Ascending aorta (tissue), 2 donors: ENCODE measurements around the gene TRABD2B. TPM values are rescaled to one million over a fixed set of nuclear protein-coding genes. Genes with fewer than 3 reads are reported as not detected.

Source experiments
- DNase-seq, 2 donors: peaks; one replicate each; pipeline ENCODE4 v3.0.0-alpha.2; 2019; ENCODE audit warnings: low spot score in 2 of 2
- H3K27ac ChIP-seq, 2 donors: fragments of 200-600 bp; sonication (generic); one replicate each; pipeline ENCODE4 v1.5.1; 2016 to 2017; ENCODE audit warnings: mild to moderate bottlenecking in 1 of 2
- H3K27me3 ChIP-seq: fragments of 200-600 bp; sonication (generic); one replicate; pipeline ENCODE4 v1.5.1; 2017
- H3K36me3 ChIP-seq, 2 donors: fragments of 200-600 bp; sonication (generic); one replicate each; pipeline ENCODE4 v1.5.1; 2016
- H3K4me1 ChIP-seq, 2 donors: fragments of 200-600 bp; sonication (generic); one replicate each; pipeline ENCODE4 v1.5.1; 2016 to 2017; ENCODE audit warnings: mild to moderate bottlenecking in 1 of 2
- H3K4me3 ChIP-seq, 2 donors: fragments of 200-600 bp; sonication (generic); one replicate each; pipeline ENCODE4 v1.5.1; 2016 to 2017; ENCODE audit warnings: mild to moderate bottlenecking in 1 of 2
- H3K9me3 ChIP-seq, 2 donors: fragments of 200-600 bp; sonication (generic); one replicate each; pipeline ENCODE4 v1.5.1; 2016
- intact Hi-C: fragments of 100-400 bp; cut with DNase I; formaldehyde crosslinking; loops from one replicate; pipeline ENCODE4 v1.15.1; 2023
- total RNA-seq: library from RNA; depleted of rRNA; stranded (reverse); fragments of >200 nt; gene quantifications from one replicate; pipeline ENCODE4 v1.1.0, GENCODE V29; 2016
- TF ChIP-seq, protein P1 (sequence below), 3 experiments: fragments of 200-600 bp in 2 of 3; fragments of 450-650 bp in 1 of 3; sonication (generic) in 2 of 3; IDR thresholded peaks; one replicate each; pipeline ENCODE4 v1.5.1; 2016 to 2019; ENCODE audit warnings: antibody characterized with exemption in 3 of 3, mild to moderate bottlenecking in 1 of 3, moderate library complexity in 1 of 3

TRABD2B gene
- total RNA-seq, 1 donor from 2014 or later: 7.9 TPM

DNA sequence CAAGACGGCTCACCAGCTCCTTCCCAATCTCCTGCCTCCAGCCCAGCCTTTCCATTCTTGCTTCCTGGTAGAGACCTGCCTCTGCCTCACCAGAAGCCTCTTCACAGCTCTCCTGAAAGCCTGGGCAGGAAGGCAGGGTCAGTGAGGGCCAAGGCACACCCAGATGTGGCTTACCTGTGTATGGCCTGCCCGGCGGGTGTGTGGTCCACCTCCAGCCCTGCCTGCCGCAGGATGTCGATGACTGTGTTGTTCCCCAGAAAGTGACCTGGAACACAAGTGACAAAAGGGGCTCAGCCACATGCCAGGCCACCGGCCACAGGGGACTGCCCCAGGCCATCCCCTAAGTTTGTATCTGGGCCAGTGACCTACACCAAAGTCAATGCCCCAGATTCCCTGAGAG is 218.9 kb downstream of the TRABD2B start:
- H3K27ac ChIP-seq: no peak overlapping the region
- intact Hi-C loops: no loop called here

DNA sequence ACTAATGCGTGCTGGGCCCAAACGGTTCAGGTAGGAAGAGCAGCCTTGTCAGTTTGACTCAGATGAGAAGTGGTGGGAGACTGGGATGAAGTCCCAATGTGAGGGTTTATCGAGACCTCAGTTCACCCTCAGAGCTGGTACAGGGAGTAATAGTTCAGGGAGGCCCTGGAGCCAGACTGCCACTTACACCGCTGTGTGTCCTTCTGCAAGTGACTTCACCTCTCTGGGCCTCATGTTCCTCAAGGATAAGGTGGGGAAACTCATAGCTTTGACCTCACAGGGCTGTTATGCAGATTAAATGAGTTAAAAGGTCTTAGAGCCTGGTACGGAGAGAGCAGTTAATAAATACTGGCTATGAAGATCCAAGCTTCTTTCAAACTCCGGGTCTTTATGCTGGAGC is 219.9 kb downstream of the TRABD2B start:
- H3K27ac ChIP-seq: no peak overlapping the region
- H3K4me3 ChIP-seq: no peak overlapping the region
- intact Hi-C loops: no loop called here
- no peaks in the 10 kb centered on the region for H3K27me3 ChIP-seq
- TF ChIP-seq, protein P1, sequence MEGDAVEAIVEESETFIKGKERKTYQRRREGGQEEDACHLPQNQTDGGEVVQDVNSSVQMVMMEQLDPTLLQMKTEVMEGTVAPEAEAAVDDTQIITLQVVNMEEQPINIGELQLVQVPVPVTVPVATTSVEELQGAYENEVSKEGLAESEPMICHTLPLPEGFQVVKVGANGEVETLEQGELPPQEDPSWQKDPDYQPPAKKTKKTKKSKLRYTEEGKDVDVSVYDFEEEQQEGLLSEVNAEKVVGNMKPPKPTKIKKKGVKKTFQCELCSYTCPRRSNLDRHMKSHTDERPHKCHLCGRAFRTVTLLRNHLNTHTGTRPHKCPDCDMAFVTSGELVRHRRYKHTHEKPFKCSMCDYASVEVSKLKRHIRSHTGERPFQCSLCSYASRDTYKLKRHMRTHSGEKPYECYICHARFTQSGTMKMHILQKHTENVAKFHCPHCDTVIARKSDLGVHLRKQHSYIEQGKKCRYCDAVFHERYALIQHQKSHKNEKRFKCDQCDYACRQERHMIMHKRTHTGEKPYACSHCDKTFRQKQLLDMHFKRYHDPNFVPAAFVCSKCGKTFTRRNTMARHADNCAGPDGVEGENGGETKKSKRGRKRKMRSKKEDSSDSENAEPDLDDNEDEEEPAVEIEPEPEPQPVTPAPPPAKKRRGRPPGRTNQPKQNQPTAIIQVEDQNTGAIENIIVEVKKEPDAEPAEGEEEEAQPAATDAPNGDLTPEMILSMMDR (IDR thresholded peaks at IDR 0.05): no peak
- peaks cover 0 to 3% of the 10 kb centered on the region in 2 donors for H3K36me3 ChIP-seq
- H3K9me3 ChIP-seq: no peaks in the 10 kb centered on the region
- DNase-seq: no peak
- H3K4me1 ChIP-seq: peaks cover 3 to 16% of the 10 kb centered on the region in 2 donors

More for the DNA sequence above, 218.9 kb downstream of the TRABD2B start:
- peaks cover 0 to 3% of the 10 kb centered on the region in 2 donors for H3K36me3 ChIP-seq
- no peak overlapping the region for H3K4me3 ChIP-seq
- TF ChIP-seq, protein P1 (IDR thresholded peaks at IDR 0.05): no peak
- H3K9me3 ChIP-seq: no peaks in the 10 kb centered on the region
- DNase-seq: no peak
- peaks cover 7 to 20% of the 10 kb centered on the region in 2 donors for H3K4me1 ChIP-seq
- no peaks in the 10 kb centered on the region for H3K27me3 ChIP-seq

DNA sequence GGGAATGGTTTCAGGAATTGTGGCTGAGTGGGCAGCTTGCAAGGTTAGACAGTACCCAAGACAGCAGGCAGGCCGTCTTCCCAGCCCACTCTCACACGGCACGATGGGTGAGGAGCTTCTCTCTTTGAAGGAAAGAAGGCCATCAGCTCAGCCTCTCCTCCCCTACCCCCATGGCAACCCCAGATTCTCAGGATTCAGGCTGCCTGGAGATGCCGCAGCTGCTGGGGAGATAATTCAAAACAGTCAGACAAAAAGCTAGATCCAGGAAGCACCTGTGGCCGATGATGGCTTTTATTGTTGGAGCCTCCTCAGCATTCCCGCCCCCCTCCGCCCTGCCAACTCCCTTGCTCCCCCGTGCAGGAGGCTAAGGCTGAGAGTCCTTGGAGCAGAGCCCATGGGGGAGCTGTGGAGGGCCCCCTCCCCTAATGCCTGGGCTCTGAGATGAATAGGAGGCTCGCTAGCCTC is 220.5 kb downstream of the TRABD2B start:
- no peak overlapping the region for H3K4me3 ChIP-seq
- no peaks in the 10 kb centered on the region for H3K9me3 ChIP-seq
- TF ChIP-seq, protein P1 (IDR thresholded peaks at IDR 0.05): no peak
- intact Hi-C loops: no loop called here
- peaks cover 0 to 3% of the 10 kb centered on the region in 2 donors for H3K36me3 ChIP-seq
- peaks cover 0 to 10% of the 10 kb centered on the region in 2 donors for H3K4me1 ChIP-seq
- H3K27me3 ChIP-seq: no peaks in the 10 kb centered on the region
- DNase-seq: no peak
- no peak overlapping the region for H3K27ac ChIP-seq

DNA sequence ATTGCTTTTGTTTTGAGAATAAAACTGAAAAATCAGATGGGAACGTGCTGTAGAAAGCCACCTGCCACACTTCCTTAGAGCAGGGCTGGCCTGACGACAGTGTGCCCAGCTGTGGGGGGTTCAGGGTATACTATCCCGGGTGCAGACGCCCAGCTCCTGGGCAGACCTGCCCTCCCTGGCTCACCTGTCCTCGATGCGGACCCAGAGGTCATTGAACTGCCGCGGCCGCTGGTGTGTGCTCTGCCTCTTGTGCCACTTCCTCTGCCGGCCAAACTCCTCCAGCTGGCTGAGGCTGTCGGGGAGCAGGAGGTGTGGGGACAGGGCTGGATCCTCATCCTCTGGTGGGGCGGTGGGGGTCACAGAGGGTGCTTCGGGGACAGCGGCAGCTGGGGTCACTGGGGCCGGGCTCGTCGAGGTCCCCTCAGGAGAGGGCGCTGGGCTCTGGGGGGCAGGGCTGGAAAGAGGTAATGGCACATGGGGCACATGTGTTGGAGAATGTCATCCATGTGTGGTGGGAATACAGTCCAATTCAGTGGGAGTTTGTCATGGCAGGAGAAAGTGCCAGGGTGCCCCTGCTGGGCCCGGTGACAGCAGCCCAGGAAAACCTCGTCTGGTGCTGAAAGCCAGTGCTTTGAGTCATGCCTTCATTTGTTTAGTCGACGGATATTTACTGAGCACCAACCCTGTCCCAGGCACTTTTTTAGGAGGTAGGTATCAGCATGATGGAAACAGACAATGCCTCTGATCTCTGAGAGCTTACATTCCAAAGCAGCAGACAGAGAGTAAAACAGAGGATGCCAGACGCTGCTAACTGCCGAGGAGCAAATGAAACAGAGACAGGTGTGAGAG is 222.0 kb downstream of the TRABD2B start:
- Histone ChIP-seq H3K27ac (no peak overlapping the region), H3K9me3 (no peaks in the 10 kb centered on the region), H3K27me3 (no peaks in the 10 kb centered on the region), H3K4me1 (no peaks in the 10 kb centered on the region), H3K36me3 (peaks cover 0 to 3% of the 10 kb centered on the region in 2 donors), H3K4me3 (no peak overlapping the region)
- DNase-seq: no peak
- intact Hi-C loops: no loop called here
- TF ChIP-seq, protein P1 (IDR thresholded peaks at IDR 0.05): no peak

DNA sequence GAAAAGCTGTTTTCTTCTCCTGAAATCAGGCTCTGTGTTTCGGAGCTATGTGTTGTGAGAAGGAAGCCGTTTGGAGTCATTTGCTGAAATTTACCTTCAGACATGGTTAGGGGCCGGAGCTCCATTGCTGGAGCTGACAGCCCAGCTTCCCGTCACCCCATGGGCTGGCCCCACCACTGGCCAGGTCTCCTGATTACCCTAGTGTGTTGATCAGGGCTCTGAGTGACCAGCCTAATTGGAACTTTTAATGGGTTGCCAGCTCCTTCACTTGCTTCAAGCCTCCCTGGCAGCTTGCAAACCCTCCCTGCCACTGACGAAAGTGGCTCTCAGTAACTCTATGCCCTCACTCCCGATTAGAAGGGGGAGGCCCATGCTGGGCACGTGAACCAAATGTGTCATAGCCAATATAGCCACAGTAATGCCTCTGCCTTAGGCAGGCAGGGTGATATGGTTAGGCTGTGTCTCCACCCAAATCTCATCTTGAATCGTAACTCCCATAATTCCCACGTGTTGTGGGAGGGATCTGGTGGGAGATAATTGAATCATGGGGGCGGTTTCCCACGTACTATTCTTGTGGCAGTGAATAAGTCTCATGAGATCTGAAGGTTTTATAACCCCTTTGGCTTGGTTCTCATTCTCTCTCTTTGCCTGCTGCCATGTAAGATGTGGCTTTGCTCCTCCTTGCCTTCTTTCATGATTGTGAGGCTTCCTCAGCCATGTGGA is 224.1 kb downstream of the TRABD2B start:
- no peak for DNase-seq
- intact Hi-C loops: no loop called here
- TF ChIP-seq, protein P1 (IDR thresholded peaks at IDR 0.05): no peak
- no peaks in the 10 kb centered on the region for H3K27me3 ChIP-seq
- H3K36me3 ChIP-seq: peaks cover 0 to 3% of the 10 kb centered on the region in 2 donors
- no peak overlapping the region for H3K27ac ChIP-seq
- H3K9me3 ChIP-seq: no peaks in the 10 kb centered on the region
- no peak overlapping the region for H3K4me3 ChIP-seq
- no peaks in the 10 kb centered on the region for H3K4me1 ChIP-seq
